Heart right ventricle (tissue), 16 donors: ENCODE results near the gene KLC1. TPM values are rescaled to one million over a fixed set of nuclear protein-coding genes. Genes with fewer than 3 reads are reported as not detected.
A peak's percentile ranks its signal among the peaks of the same experiment; 100 is the strongest.

ENCODE experiments used
- ATAC-seq, 8 donors: fragments of 200-7000 bp; cut with Tn5 transposase; one replicate each; pipeline ENCODE4 v1.9.1; 2020; ENCODE audit warnings: mild to moderate bottlenecking in 8 of 8, moderate library complexity in 8 of 8, moderate number of reproducible peaks in 1 of 8
- DNase-seq, 2 donors: peaks; one replicate each; pipeline ENCODE4 v3.0.0-alpha.2; 2020
- H3K27ac ChIP-seq, 10 donors: fragments of 200-600 bp; sonication (generic) in 2 of 10; one replicate each; pipeline versions ENCODE4 v1.5.0 to v1.8.0; 2020 to 2022; ENCODE audit warnings: mild to moderate bottlenecking in 3 of 10
- H3K27me3 ChIP-seq, 7 donors: fragments of 200-600 bp; one replicate each; pipeline ENCODE4 v1.8.0; 2021 to 2022; ENCODE audit warnings: mild to moderate bottlenecking in 2 of 7
- H3K36me3 ChIP-seq, 9 donors: fragments of 200-600 bp; sonication (generic) in 1 of 9; one replicate each; pipeline versions ENCODE4 v1.5.0 to v1.8.0; 2020 to 2022; ENCODE audit warnings: mild to moderate bottlenecking in 2 of 9
- H3K4me1 ChIP-seq, 9 donors: fragments of 200-600 bp; sonication (generic) in 1 of 9; one replicate each; pipeline versions ENCODE4 v1.5.0 to v1.8.0; 2020 to 2022; ENCODE audit warnings: mild to moderate bottlenecking in 4 of 9
- H3K4me3 ChIP-seq, 10 donors: fragments of 200-600 bp; sonication (generic) in 2 of 10; one replicate each; pipeline versions ENCODE4 v1.5.0 to v1.8.0; 2020 to 2022; ENCODE audit warnings: mild to moderate bottlenecking in 7 of 10, moderate library complexity in 2 of 10
- H3K9me3 ChIP-seq, 11 donors: fragments of 200-600 bp in 10 of 11; sonication (generic) in 2 of 11; one replicate each; pipeline versions ENCODE4 v1.5.0 to v1.8.0; 2013 to 2022; ENCODE audit warnings: mild to moderate bottlenecking in 2 of 11, control low read depth in 1 of 11, moderate library complexity in 1 of 11
- CTCF ChIP-seq, 9 donors: fragments of 200-600 bp; sonication (generic) in 2 of 9; IDR thresholded peaks; one replicate each; pipeline versions ENCODE4 v1.5.0 to v1.8.0; 2021 to 2022; ENCODE audit warnings: antibody characterized with exemption in 9 of 9, mild to moderate bottlenecking in 5 of 9, moderate library complexity in 1 of 9
- WGBS, 2 donors: extraction: QIAGEN DNeasy Blood & Tissue Kit; methylation state at CpG; one replicate each; pipeline ENCODE4 v1.1.7; 2013; ENCODE audit warnings: inconsistent platforms in 1 of 2; 5-methylcytosine and 5-hydroxymethylcytosine counted together
- intact Hi-C, 10 donors: fragments of 100-400 bp; cut with DNase I; formaldehyde crosslinking; loops; one replicate each; pipeline versions ENCODE4 v1.11.1 to v1.14.2; 2022
- polyA plus RNA-seq, 2 donors: library from polyadenylated mRNA; stranded (reverse); fragments of 200-250 nt; gene quantifications; one replicate each; pipeline ENCODE4 v1.2.3, GENCODE V29; 2013
- total RNA-seq, 10 donors: library from RNA; stranded (reverse); fragmentation: NEBNext Ultra II Directional in 3 of 10; extraction: Animal tissue kit (Norgen Biotek cat#: 25700) in 3 of 10; gene quantifications; one replicate each; pipeline versions ENCODE4 v1.2.1 to v1.2.4, GENCODE V29; 2021 to 2023
- donor health status: Arrhythmogenic right ventricular cardiomyopathy.
- donor health status: ischemic (EF 13 %, LVEDD 7.1; RV severe dilation, severe dysfunction).
- donor health status: healthy with polysubstance abuse.
- donor health status: DM: no; HTN: yes; CAD: no.
- donor health status: DM: no; HTN: no; CAD: no.
- donor health status: ischemic (EF 25% LVEDD 6.9; RV normal size, moderate dysfunction).
- donor health status: ischemic (EF 25% LVEDD 5.7; RV mildly dilated, moderate dysfunction).
- donor health status: healthy.
- donor health status: DM: yes; HTN: yes; CAD: no.
- donor health status: Ischemic cardiomyopathy.
- donor health status: ischemic (EF 35%, LVEDD 5.7; RV mildly dilated, moderate dysfunction).
- donor health status: nonischemic (EF 11% LVEDD 7.7; RV severe dilation, severe dysfunction).
- donor health status: DM: yes; HTN: yes; CAD: no.
- donor health status: PGD.
- donor health status: ischemic (EF 29% LVEDD 5.4; RV normal size, mild dysfunction).
- donor health status: nonischemic (EF 23%, LVEDD 6.1; RV moderate dilation, normal function).

Gene KLC1
- total and polyA plus RNA-seq, 12 donors, result 123 to 220 (median 151) TPM

GRCh38 chr14:103736546-103737431 lies 107.8 kb downstream of the KLC1 start:
- no peaks in the 10 kb centered on the region for H3K9me3 ChIP-seq
- H3K27me3 ChIP-seq, result no peaks in the 10 kb centered on the region
- peaks cover 0 to 99% (median 55%) of the 10 kb centered on the region in 9 donors for H3K36me3 ChIP-seq
- DNase-seq, result no peak
- peaks cover 4 to 42% (median 21%) of the 10 kb centered on the region in 9 donors for H3K4me1 ChIP-seq
- no peak overlapping the region for H3K4me3 ChIP-seq
- peak overlapping the region in 3 of 10 donors; percentile 2 to 36 (median 29) for H3K27ac ChIP-seq
- TF ChIP-seq CTCF (IDR thresholded peaks at IDR 0.05), result no peak
- WGBS, 2 donors, result 78 to 86% methylated on average over 10 of the region's 10 CpGs
- intact Hi-C loops, result no loop called here
- peak in 1 of 8 donors; percentile 41 for ATAC-seq

DNA sequence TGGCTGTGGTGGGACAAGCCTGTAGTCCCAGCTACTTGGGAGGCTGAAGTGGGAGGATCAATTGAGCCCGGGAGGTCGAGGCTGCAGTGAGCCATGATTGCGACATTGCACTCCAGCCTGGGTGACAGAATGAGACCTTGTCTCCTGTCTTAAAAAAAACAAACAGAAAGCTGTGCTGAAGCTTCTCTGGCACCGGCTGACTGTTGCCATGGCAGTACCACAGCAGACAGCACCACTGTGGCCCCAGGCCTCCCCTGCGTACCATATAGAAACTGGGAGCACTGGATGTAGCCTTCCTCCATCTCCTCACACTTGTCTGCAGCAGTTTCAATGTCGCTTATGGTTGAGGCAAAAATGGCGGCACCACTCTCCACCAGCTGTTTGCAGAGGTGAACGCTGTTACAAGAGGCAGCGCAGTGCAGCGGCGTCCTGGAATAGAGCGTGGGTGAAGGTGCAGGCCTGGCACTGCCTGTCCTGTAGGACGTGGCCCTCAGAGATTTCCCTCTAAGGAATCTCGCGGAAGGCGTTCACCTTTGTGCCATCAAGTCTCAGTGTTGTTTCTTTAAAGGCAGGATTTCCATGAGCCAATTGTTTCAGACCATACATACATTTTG lies 108.5 kb downstream of the KLC1 start:
- Histone ChIP-seq H3K27ac (no peak overlapping the region), H3K9me3 (no peaks in the 10 kb centered on the region), H3K4me1 (peaks cover 4 to 45% (median 21%) of the 10 kb centered on the region in 9 donors), H3K4me3 (no peak overlapping the region), H3K36me3 (peaks cover 0 to 100% (median 51%) of the 10 kb centered on the region in 9 donors), H3K27me3 (no peaks in the 10 kb centered on the region)
- TF ChIP-seq CTCF (IDR thresholded peaks at IDR 0.05), result no peak
- DNase-seq, result no peak
- WGBS, 2 donors, result 93% methylated on average over 16 of the region's 16 CpGs
- ATAC-seq, result no peak
- intact Hi-C loops, result no loop called here

- intact Hi-C loops, result no loop called here
- peaks cover 4 to 42% (median 21%) of the 10 kb centered on the region in 9 donors for H3K4me1 ChIP-seq
These were observed 109.2 kb downstream of the KLC1 start for GRCh38 chr14:103738166-103738565.

More at GRCh38 chr14:103738166-103738565, 109.2 kb downstream of the KLC1 start:
- 83 to 84% methylated on average over 10 of the region's 10 CpGs for WGBS, 2 donors
- no peak overlapping the region for H3K4me3 ChIP-seq
- H3K9me3 ChIP-seq, result no peaks in the 10 kb centered on the region
- TF ChIP-seq CTCF (IDR thresholded peaks at IDR 0.05), result no peak
- no peak overlapping the region for H3K27ac ChIP-seq
- H3K36me3 ChIP-seq, result peaks cover 0 to 100% (median 45%) of the 10 kb centered on the region in 9 donors
- DNase-seq, result no peak
- no peak for ATAC-seq
- H3K27me3 ChIP-seq, result no peaks in the 10 kb centered on the region
